Mesenchymal stem cell (in vitro differentiated cells and primary cell): Measurements from ENCODE around the gene MAPKAP1.

ENCODE experiments used
- DNase-seq: peaks from one replicate; pipeline ENCODE4 v3.0.0-alpha.2; 2013
- H2AFZ ChIP-seq: one replicate; pipeline ENCODE4 v1.6.1; 2013; ENCODE audit warnings: low read depth, mild to moderate bottlenecking, control low read depth, inconsistent platforms, low read length, moderate library complexity
- H2AK5ac ChIP-seq: 2 replicates; pipeline ENCODE4 v1.6.1; 2013; ENCODE audit warnings: low read length, moderate library complexity, mild to moderate bottlenecking, inconsistent platforms; ENCODE audit not compliant: severe bottlenecking
- H2BK120ac ChIP-seq: one replicate; pipeline ENCODE4 v1.6.1; 2013; ENCODE audit warnings: low read depth, mild to moderate bottlenecking, inconsistent platforms, low read length, moderate library complexity
- H2BK12ac ChIP-seq, 2 experiments: one replicate each; pipeline ENCODE4 v1.6.1; 2013; ENCODE audit warnings: inconsistent platforms in 2 of 2, low read length in 2 of 2, mild to moderate bottlenecking in 2 of 2, moderate library complexity in 2 of 2, control low read depth in 1 of 2
- H2BK15ac ChIP-seq: one replicate; pipeline ENCODE4 v1.6.1; 2013; ENCODE audit warnings: mild to moderate bottlenecking, low read depth, inconsistent platforms; ENCODE audit not compliant: poor library complexity, severe bottlenecking
- H2BK5ac ChIP-seq: 2 replicates; pipeline ENCODE4 v1.6.1; 2013; ENCODE audit warnings: low read depth, mild to moderate bottlenecking, low read length, control low read depth, inconsistent platforms; ENCODE audit not compliant: poor library complexity, severe bottlenecking
- H3K14ac ChIP-seq, 2 experiments: one replicate each; pipeline ENCODE4 v1.6.1; 2013; ENCODE audit warnings: inconsistent platforms in 2 of 2, low read length in 2 of 2, control low read depth in 1 of 2, mild to moderate bottlenecking in 1 of 2, moderate library complexity in 1 of 2
- H3K18ac ChIP-seq, 2 experiments: one replicate each; pipeline ENCODE4 v1.6.1; 2013; ENCODE audit warnings: inconsistent platforms in 2 of 2, low read length in 2 of 2, control low read depth in 1 of 2, low read depth in 1 of 2, mild to moderate bottlenecking in 1 of 2
- H3K23ac ChIP-seq, 2 experiments: one replicate each; pipeline ENCODE4 v1.6.1; 2013; ENCODE audit warnings: inconsistent platforms in 2 of 2, low read length in 2 of 2, mild to moderate bottlenecking in 2 of 2, moderate library complexity in 2 of 2, control low read depth in 1 of 2
- H3K27ac ChIP-seq: 2 replicates; pipeline ENCODE4 v1.5.1; 2013; ENCODE audit warnings: mild to moderate bottlenecking, moderate library complexity, low read length, control low read depth, inconsistent platforms; ENCODE audit not compliant: poor library complexity, severe bottlenecking
- H3K27me3 ChIP-seq, 2 experiments: 2 replicates each; pipeline versions ENCODE4 v1.6.1 to v1.7.0; 2013; ENCODE audit warnings: low read length in 2 of 2, mild to moderate bottlenecking in 2 of 2, moderate library complexity in 2 of 2, control low read depth in 1 of 2, inconsistent platforms in 1 of 2; ENCODE audit not compliant: control insufficient read depth in 1 of 2, insufficient read depth in 1 of 2
- H3K36me3 ChIP-seq, 2 experiments: 2 replicates each; pipeline versions ENCODE4 v1.6.1 to v1.7.0; 2013; ENCODE audit warnings: low read length in 2 of 2, control low read depth in 1 of 2, inconsistent platforms in 1 of 2, low read depth in 1 of 2, mild to moderate bottlenecking in 1 of 2; ENCODE audit not compliant: insufficient read depth in 2 of 2, control insufficient read depth in 1 of 2
- H3K4ac ChIP-seq, 2 experiments: one replicate each; pipeline ENCODE4 v1.6.1; 2013; ENCODE audit warnings: inconsistent platforms in 2 of 2, low read length in 2 of 2, mild to moderate bottlenecking in 2 of 2, moderate library complexity in 2 of 2, control low read depth in 1 of 2, low read depth in 1 of 2
- H3K4me1 ChIP-seq: 2 replicates; pipeline ENCODE4 v1.6.1; 2013; ENCODE audit warnings: low read depth, low read length, control low read depth; ENCODE audit not compliant: control insufficient read depth, insufficient read depth
- H3K4me2 ChIP-seq: 2 replicates; pipeline ENCODE4 v1.6.1; 2013; ENCODE audit warnings: low read length, mild to moderate bottlenecking, inconsistent platforms; ENCODE audit not compliant: poor library complexity, severe bottlenecking
- H3K4me3 ChIP-seq, 2 experiments: 2 replicates each; pipeline versions ENCODE4 v1.5.1 to v1.7.0; 2013; ENCODE audit warnings: low read length in 2 of 2, mild to moderate bottlenecking in 2 of 2, control low read depth in 1 of 2, low read depth in 1 of 2; ENCODE audit not compliant: insufficient read depth in 1 of 2
- H3K79me1 ChIP-seq: replicated peaks from 2 replicates; pipeline ENCODE4 v1.6.1; 2013; ENCODE audit warnings: mild to moderate bottlenecking, control low read depth, low read length, inconsistent platforms; ENCODE audit not compliant: poor library complexity, severe bottlenecking
- H3K9ac ChIP-seq: 2 replicates; pipeline ENCODE4 v1.7.0; 2013; ENCODE audit warnings: mild to moderate bottlenecking, low read length, moderate library complexity
- H3K9me3 ChIP-seq: 2 replicates; pipeline ENCODE4 v1.7.0; 2013; ENCODE audit warnings: mild to moderate bottlenecking, low read length; ENCODE audit not compliant: control insufficient read depth
- H4K8ac ChIP-seq: one replicate; pipeline ENCODE4 v1.6.1; 2013; ENCODE audit warnings: inconsistent platforms, mild to moderate bottlenecking, low read length, moderate library complexity
- H4K91ac ChIP-seq: one replicate; pipeline ENCODE4 v1.6.1; 2013; ENCODE audit warnings: mild to moderate bottlenecking, low read length, inconsistent platforms
- WGBS: methylation state at CpG from one replicate; pipeline ENCODE4 v1.1.7; 2013; ENCODE audit warnings: mixed read lengths; 5-methylcytosine and 5-hydroxymethylcytosine counted together

Gene MAPKAP1

DNA sequence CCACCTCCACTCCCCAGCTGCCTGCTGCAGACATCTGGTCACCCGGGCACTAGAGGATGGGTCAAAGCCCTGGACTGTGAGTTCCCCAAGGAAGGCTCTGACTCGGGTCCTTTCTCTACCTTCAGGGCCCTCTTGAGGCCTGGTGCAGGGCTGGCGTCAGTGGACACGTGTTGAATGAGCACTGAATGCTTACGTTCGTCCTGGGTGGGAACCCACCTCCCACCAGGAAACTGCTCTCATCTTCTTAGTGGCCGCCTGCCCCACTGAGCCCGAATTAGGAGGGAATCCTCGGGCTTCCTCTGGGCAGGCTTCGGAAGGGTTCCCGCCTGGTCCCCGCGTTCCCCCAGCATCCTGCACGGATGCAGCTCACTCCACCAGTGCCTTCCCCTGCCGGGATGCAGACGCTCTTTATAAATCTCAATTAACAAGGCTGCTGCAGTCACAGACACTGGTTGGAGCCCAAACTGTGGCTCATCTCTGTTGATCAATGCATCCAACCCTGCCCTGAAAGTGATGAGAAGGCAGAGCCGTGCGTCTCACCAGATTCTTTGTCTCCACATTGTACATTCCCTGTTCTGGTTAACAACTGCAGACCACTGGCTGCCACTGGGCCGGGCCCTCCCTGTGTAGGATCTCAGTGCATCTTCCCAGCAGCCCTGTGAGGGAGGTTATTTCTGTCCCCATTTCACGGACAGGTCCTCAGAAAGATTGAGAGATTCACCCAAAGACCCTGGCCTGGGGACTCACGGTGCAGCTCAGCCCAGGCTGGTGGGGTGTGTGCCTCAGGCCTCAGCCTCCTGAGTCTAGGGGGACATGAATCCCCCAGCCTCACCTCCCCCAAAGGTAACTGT lies 276.6 kb downstream of the MAPKAP1 start:
- Histone ChIP-seq H4K91ac (no peak overlapping the region), H2BK12ac (no peak overlapping the region), H3K27ac (no peak overlapping the region), H2AFZ (no peak overlapping the region), H3K14ac (no peak overlapping the region), H4K8ac (no peak overlapping the region), H3K36me3 (no peaks in the 10 kb centered on the region), H3K79me1 (no peaks in the 10 kb centered on the region), H2BK120ac (no peak overlapping the region), H2BK5ac (no peak overlapping the region), H3K9me3 (no peaks in the 10 kb centered on the region), H3K18ac (no peak overlapping the region), H3K9ac (no peak overlapping the region), H2AK5ac (no peak overlapping the region), H3K4me1 (peaks cover 2% of the 10 kb centered on the region), H3K23ac (no peak overlapping the region), H3K4me3 (no peak overlapping the region), H3K4ac (no peak overlapping the region), H3K4me2 (no peak overlapping the region), H3K27me3 (peaks cover 0 to 3% of the 10 kb centered on the region in 2 experiments), H2BK15ac (no peak overlapping the region)
- DNase-seq: no peak
- WGBS: 86% methylated on average over 21 of the region's 21 CpGs

DNA sequence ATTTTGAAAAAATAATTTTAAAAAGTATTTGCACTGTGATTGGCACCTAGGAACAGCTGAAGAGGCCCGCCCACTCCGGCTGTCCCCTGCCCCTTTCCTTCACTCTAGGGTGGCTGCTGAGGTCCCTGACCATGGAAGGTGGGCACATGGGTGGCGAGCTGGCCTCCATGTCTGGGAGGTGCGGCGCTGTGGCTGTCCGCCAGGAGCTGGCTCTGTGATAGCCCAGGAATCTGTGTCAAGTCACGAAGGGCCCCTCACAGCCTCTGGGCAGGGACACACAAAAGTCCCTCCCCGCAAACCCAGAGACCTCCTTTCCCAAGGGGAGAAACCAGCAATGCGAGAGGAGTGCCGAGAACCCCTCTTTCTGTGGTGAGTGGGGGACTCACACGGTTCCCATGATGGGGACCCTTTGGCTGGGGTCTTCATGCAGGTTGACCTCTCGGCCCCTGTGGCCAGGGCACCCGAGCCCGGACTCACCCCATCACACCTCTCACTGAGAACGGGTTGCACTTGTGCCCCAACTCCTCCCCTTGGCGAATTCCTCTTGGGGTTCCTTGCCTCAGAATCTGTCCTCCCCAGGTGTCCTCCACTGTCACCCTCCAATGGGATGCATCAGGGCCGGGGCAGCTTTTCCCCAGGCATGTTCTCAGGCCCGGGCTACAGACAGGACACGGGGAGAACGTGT lies 277.4 kb downstream of the MAPKAP1 start:
- no peak overlapping the region for H3K23ac ChIP-seq
- H2AFZ ChIP-seq: no peak overlapping the region
- no peak overlapping the region for H4K91ac ChIP-seq
- no peak overlapping the region for H3K4me2 ChIP-seq
- no peak overlapping the region for H3K9ac ChIP-seq
- no peak overlapping the region for H4K8ac ChIP-seq
- peaks cover 2% of the 10 kb centered on the region for H3K4me1 ChIP-seq
- no peak for DNase-seq
- no peak overlapping the region for H2BK15ac ChIP-seq
- no peak overlapping the region for H2BK12ac ChIP-seq
- H3K27ac ChIP-seq: no peak overlapping the region
- 97% methylated on average over 20 of the region's 20 CpGs for WGBS
- H2AK5ac ChIP-seq: no peak overlapping the region
- no peak overlapping the region for H3K14ac ChIP-seq
- no peak overlapping the region for H3K4ac ChIP-seq
- no peak overlapping the region for H3K4me3 ChIP-seq
- peaks cover 0 to 3% of the 10 kb centered on the region in 2 experiments for H3K27me3 ChIP-seq
- no peak overlapping the region for H2BK5ac ChIP-seq
- no peak overlapping the region for H3K18ac ChIP-seq
- no peaks in the 10 kb centered on the region for H3K79me1 ChIP-seq
- no peak overlapping the region for H2BK120ac ChIP-seq
- no peaks in the 10 kb centered on the region for H3K36me3 ChIP-seq
- H3K9me3 ChIP-seq: no peaks in the 10 kb centered on the region

- no peak for DNase-seq
- no peak overlapping the region for H3K27ac ChIP-seq
- no peak overlapping the region for H3K14ac ChIP-seq
- no peak overlapping the region for H3K9ac ChIP-seq
- H2BK5ac ChIP-seq: no peak overlapping the region
- H2AK5ac ChIP-seq: no peak overlapping the region
- H2BK12ac ChIP-seq: no peak overlapping the region
- H4K8ac ChIP-seq: no peak overlapping the region
- no peaks in the 10 kb centered on the region for H3K9me3 ChIP-seq
- peak overlapping the region; percentile 31 for H4K91ac ChIP-seq
- H3K23ac ChIP-seq: no peak overlapping the region
- no peak overlapping the region for H2BK15ac ChIP-seq
- no peak overlapping the region for H3K18ac ChIP-seq
- 77% methylated on average over 15 of the region's 16 CpGs for WGBS
- no peak overlapping the region for H2AFZ ChIP-seq
- H3K36me3 ChIP-seq: no peaks in the 10 kb centered on the region
- no peak overlapping the region for H3K4me3 ChIP-seq
- no peak overlapping the region for H2BK120ac ChIP-seq
- peaks cover 0 to 3% of the 10 kb centered on the region in 2 experiments for H3K27me3 ChIP-seq
- H3K79me1 ChIP-seq: no peaks in the 10 kb centered on the region
- H3K4me2 ChIP-seq: no peak overlapping the region
- no peak overlapping the region for H3K4ac ChIP-seq
- H3K4me1 ChIP-seq: peaks cover 2% of the 10 kb centered on the region
Observed at GRCh38 chr9:125428902-125429467, 278.0 kb downstream of the MAPKAP1 start.
